GM21390 (cell line): ENCODE data around the gene ALKBH7.
"Not testable (repeated sequence)": the region's sequence is repeated elsewhere in the genome, so short reads cannot be mapped to it uniquely, and the experiment has no call there.

Experiments
- ATAC-seq: cut with Tn5 transposase; IDR thresholded peaks from one replicate; pipeline ENCODE4 v1.9.1; 2021; ENCODE audit not compliant: unreplicated experiment

The ALKBH7 gene

DNA sequence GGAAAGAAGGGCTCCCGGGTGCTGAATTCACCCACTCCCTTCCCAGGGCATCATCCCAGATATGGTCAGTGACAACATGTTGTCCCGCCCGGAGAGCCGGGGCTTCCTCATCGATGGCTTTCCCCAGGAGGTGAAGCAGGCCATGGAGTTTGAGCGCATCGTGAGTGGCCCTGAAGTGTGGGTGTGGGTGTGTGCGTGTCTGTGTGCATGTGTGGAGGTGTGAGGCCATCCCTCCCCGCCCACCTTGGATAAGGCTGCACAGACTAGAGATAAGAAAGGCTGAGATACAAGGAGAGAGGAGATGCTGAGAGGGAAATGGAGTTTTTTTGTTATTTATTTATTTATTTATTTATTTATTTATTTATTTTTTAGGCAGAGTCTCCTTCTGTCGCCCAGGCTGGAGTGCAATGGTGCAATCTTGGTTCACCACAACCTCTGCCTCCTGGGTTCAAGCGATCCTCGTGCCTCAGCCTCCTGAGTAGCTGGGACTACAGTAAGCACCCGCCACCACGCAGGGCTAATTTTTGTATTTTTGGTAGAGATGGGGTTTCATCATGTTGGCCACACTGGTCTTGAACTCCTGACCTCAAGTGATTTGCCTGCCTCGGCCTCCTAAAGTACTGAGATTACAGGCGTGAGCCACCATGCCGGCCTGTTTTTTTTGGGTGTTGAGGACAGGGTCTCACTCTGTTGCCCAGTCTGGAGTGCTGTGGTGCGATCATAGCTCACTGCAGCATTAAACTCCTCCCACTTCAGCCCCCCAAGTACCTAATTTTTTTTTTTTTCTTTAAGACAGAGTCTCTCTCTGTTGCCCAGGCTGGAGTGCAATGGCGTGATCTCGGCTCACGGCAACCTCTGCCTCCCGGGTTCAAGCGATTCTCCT lies 27.7 kb downstream of the ALKBH7 start:
- not testable (repeated sequence) for ATAC-seq

DNA sequence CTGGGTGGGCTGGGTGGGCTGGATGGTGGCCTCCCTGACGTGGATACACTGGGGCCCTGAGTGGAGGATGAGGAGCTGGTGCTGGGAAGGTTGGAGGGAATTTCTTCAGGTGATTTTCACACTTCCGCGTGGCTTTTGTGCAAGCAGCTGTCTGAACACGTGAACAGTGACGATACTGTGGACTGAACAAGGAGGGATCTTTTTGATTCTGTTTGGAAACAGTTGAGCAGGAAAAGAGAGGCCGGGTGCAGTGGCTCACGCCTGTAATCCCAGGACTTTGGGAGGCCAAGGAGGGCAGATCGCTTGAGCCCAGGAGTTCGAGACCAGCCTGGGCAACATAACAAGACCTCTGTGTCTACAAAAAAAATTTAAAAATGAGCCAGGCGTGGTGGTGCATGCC lies 29.5 kb downstream of the ALKBH7 start:
- no peak for ATAC-seq

DNA sequence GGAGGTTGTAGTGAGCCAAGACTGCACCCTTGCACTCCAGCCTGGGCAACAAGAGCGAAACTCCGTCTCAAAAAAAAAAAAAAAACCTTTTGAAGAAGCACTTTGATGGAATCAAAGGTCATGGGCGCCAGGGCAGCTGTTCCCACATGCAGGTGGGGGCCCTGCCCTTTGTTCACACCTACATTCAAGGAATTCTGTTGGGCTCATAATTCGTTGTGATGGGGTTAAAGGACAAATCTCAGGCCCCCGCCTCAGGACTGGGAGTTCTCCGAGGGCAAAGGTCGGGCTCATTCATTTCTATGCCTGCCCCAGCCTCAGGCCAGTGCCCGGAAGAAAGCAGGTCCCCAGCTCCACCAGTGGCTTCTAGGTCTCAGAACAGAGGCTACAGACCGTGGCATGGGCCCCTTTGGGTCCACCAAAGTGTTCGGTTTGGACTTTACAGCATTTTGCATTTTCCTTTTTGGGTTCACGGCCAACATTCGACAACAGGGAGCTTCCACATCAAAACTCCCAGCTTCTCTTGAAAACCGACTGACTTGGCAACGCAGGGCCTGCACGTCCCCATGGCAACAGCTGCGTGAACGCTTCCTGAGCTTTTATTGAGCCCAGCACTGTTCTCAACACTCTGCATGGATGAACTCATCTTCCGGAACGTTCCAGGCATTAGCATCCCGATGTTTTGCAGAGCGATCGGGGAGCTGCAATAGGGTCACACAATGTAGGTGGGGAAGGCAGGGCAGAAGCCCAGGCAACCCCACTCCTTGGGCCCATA lies 30.4 kb downstream of the ALKBH7 start:
- no peak for ATAC-seq

DNA sequence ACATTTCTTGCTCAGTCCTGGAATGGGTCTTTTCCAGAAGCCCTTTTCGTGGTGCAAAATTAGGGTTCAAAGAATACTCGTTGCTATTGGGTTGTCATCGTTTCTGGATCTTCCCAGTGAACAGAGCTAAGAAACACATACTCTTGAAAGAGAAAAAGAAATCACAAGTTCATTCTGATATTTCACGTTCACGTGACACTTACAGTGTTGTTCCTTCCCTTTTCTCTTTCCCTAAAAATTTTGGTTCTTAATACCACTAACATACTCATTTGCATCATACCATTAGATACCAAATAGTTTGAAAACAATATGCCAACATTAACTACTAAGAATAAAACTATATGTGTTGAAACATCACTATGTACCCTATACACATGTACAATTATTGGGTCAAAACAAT lies 33.8 kb downstream of the ALKBH7 start:
- no peak for ATAC-seq

DNA sequence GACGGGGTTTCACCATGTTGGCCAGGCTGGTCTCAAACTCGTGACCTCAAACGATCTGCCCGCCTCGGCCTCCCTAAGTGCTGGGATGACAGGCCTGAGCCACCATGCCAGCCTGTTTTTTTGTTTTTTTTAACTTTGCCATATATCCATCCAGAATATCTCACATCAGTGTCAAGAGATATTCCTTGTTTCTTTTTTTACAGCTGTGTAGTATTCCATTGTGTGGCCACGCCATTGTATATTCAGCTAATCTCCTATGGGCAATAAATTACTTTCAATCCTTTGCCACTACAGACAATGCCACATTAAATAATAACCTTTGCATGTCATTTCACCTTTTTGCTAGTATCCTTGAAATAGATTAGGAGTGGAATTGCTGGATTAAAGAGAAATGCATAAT lies 36.8 kb downstream of the ALKBH7 start:
- ATAC-seq, result no peak

DNA sequence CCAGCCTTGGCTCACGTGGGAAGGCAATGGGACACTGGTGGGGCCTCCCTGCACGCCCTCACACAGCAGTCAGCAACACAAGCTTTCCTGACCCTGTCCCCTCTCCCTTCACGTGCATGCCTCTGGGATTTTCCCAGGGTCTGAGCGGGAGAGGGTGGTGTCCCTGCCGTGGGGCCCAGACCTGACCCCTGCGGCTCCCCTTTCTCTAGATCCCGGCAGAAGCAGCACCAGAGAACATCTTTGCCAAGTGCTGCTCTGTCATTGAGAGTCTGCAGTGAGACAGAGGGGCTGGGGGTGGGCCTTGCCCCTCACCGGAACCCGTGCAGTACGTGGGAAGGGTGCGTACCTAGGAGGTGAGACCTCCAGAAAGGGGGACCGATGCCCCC lies 39.5 kb downstream of the ALKBH7 start:
- no peak for ATAC-seq

DNA sequence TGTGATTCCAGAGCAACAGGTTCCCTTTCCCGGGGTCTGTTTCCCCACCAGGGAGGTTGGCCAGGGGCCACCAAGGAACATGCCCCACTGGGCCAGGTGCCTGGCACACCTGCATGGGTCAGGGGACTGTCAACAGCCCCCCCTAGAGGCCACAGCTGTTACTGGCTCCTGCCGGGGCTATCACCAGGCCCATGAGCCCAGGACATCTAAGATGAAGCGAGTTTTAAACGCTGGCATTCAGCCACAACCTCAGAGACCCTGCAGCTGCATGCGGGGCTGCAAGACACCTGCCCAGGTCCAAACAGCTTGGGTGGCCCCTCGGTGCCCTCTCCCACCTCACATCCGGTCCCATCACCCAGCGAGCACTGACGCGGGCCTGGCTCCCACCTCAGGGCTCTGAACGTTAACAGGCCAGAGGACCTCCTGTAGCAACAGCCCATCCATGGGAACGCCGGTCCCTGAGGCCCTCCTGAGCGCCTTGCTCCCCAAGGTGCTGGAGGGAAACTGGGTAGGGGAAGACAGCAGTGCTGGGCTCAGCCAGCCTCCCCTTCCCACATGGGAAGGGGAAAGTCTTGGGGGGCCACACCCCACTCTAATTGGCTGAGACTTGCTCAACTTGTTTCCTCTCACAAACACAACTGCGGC lies 40.0 kb downstream of the ALKBH7 start:
- ATAC-seq, result no peak

DNA sequence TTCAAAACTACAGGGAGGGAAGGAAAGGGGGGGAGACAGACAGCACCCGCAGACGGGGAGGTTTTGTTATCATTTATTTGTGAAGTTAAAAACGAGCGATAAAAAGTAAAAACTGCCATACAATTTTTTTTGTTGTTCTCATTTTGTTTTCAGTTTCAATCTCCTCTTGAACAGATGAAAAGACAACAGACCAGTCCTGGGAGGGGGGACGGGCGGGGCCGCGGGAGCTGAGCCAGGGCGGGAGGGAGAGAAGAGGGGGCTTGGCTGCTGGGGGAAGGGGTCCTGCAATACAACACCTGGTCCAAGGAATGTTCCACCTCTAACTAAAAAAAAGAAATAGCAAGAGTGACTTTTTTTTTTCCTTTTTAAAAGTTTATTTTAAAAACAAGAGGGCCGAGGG lies 40.7 kb downstream of the ALKBH7 start:
- no peak for ATAC-seq

DNA sequence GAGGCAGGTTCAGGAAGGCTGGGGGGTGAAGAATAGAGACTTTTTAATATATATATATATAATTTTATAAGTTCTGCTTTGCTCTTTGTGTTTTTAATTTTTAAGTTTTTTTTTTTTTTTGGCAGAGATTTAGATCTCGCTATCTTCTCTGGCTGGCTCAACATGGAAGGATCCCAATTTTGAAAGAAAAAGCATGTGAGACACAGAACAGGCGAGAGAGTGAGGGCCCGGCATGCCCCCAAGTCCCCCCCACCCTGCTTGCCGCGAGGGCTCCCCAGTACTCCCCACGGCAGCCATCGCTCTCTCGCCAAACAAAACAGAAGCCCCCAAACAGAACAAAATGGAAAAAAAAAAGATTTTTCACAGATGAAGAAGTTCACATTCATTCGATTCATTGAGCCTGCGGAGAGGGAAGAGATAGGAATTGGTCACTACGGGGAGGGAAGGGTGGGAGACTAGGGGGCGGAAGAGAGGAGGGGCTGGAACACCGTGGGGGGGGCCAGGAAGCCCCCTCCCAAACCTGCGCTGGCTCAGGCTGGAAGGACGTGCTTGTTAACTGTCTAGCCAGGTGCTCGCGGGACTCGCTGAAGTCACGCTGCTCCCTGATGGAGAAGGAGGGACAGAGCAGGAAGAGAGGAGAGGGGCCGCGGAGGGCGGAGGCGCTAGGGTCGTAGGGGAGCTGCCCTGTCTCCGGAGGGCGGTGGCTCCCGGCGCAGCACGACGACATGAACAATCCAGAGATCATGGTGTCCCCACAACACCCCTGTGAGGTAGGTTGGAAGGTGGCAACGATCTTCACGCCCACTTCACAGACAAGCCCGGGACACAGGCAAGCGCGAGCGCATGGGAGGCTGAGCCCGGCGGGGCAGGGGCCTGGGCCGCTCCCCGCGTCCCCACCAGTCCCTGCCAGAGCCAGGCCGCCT lies 41.4 kb downstream of the ALKBH7 start:
- ATAC-seq, result no peak

DNA sequence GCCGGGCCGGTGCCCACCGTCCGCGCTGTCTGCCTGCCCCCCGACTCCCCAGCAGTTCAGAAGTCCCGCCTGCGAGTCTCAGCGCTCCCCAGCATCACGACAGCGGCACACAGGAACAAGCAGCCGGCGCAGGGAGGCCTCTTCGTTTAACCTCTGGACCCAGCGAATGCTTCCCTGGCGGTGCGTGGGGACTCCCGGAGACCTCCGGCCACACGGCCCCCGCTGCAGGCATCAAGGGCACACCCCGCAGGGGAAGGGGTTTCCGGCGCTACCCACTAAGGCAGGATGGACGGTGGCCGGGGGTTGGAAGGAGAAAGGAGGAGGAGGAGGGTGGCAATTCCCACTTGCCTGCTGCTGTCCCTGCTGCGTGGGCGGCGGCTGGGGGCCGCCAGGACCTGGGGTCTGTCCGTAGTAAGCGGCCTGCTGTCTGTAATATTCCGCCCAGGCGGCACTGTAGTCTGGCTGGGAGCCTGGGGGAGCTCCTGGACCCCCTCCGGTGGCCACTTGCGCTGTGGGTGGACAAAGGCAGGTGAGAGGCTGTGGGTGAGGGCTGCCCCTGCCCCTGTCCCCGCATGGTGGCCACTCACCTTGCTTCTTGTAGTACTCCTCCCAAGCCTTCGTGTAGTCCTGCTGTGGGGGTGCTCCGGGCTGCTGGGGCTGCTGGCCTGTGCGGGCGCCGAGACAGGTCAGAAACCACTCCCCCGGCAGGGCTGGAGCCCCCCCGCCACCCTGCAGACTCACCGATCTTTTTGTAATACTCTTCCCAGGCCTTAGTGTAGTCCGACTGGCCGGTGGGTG lies 42.4 kb downstream of the ALKBH7 start:
- no peak for ATAC-seq

DNA sequence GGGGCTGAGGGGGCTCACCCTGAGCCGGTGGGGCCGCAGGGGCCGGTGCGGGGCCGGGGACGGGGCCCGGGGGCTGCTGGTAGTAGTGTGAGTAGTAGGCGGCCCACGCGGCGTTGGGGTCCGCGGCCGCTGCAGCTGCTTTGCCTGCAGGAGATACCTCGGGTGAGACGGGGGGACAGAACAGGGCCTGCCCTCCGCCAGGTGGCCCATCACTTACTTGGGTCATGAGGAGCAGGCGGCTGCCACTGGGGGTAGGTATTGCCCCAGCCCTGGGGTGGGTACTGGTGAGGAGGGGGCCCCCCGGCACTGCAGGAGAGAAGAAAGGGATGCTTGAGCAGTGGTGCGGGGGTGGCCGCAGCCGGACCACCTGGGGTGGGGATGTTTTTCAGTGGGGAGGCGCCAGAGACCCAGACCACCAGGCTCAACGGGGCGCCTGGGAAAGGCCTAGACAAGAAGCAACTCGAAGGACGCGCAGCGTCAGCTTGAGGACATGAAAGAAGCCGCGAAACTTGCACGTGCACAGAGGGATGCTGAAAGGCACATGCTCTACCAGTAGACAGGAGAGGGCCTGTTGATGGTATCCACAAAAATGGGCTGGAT lies 43.1 kb downstream of the ALKBH7 start:
- ATAC-seq, result no peak

DNA sequence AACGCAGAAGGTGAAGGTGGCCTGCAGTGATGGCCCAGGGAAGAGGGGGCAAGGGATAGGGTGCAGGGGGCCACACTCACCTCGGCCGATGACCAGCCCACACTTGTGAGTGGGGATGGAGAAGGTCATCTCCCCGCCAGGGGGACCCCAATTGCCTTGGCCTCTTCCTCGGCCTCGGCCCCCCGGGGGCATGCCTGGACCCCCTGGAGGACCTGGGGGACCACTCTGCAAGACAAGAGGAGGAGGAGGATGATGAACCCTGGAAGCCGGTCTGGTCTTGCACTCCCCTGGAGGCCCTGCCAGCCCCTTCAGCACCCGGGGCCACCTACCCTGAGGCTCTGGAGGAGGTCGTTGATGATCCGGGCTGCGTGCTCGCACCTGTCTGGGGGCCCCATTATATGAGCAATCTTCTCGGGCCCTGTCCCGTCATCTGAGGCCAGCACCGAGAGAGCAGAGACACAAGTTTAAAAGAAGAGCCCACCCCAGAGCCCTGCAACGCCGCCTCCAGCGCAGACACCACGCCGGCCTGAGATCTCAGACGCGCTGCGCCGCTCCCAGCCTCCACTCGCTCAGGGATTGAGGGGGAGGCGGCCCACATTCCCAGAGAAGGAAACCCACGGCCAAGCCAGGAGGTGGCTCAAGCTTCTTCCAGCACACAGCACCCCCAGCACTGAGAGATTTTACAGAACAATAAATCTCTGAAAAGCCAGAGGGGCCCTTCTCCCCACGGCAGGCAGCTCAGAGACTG lies 44.2 kb downstream of the ALKBH7 start:
- ATAC-seq, result no peak

DNA sequence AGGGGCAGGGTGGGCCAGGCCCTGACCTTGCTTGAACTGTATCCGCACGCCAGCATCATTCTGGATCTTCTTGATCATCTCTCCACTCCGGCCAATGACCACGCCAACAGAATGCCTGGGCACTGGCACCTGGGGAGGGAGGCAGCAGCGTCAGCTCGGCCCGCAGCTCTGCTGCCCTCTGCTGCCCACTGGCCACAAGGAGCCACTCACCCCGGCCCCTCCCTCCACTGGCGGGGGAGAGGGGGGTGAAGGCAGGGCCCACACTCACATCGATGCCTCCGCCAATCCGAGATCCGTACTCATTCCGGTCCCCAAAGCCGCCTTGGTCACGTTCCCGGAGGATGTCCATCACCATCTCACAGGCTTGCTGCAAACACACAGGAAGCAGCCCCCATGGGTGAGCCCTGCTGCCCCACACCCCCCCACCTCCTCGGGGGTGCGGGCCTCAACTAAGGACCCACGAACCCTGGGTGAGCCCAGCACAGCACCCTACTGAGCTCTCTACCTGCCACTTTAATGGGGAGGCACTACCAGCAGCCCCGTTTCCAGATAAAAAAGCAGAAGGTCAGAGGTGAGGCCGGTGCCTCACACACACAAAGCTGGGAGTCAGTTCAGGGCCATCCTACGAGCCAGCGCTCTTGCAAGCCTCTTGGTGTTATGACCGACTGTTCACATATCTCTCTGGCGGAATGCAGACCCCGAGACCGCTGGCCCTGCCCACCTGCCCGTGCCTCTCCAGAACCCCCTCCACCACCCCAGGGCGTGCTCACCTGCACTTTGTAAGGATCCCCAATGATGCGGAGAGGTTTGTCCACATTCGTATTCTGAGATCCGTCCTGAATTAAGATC lies 45.3 kb downstream of the ALKBH7 start:
- ATAC-seq, result no peak

DNA sequence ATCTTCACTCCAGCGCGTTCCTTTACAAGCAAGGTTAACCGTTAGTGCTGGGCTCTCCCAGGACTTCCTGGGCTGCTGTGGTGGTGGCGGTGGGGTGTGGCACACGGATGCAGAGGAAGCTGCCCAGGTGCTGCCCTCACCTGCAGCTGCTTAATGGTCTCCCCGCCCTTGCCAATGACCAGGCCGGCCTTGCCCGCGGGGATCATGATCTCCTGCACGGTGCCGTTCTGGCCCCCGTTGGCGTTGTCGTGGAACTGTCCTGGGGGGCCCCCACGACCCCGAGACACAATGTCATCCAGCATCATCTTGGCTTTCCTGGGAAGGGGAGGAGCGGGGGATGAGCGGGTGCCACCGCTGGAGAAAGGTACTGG lies 46.0 kb downstream of the ALKBH7 start:
- ATAC-seq, result no peak

DNA sequence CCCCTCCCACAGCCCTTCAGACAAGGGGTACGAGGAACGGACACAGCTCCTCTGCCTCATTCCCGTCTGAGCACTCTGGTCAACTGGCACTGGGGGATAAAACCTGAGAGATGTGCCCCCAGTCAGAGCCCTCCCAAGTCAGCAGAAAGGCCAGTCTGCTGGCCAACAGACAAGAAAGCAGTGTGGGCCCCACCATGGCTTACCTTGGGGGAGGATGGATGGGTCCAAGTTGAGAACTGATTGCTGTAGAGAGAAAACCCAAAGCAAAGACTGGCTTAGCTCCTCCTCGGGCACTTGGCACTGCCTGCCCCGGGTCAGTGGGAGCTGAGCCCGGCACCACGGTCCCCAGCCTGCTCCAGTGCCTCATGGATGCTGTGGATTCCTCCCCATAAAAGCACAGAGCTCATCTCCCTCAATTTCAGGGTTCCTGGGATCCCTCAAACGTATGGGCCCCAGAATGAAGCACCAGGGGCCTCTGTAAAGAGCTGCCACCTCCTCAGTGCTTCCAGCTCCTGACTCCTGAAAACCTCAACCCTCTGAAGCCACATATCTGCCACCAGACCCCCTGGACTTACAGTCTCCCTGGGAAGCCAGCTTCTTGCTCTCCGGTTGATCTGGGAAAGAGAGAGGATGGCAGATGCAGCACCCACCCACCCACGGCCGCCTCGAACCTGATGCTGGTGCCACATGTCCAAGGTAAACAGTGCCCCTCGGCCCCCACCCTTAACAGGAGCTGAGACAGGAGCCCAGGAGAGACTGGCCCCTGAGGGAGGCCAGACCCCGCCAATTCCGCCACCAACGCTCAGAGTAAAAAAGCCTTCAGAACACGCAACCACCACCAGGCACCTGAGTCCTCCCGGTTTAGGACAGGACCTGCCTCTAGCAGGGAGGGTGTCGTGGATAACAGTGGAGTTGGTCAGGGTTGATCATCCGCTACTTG lies 48.8 kb downstream of the ALKBH7 start:
- no peak for ATAC-seq

DNA sequence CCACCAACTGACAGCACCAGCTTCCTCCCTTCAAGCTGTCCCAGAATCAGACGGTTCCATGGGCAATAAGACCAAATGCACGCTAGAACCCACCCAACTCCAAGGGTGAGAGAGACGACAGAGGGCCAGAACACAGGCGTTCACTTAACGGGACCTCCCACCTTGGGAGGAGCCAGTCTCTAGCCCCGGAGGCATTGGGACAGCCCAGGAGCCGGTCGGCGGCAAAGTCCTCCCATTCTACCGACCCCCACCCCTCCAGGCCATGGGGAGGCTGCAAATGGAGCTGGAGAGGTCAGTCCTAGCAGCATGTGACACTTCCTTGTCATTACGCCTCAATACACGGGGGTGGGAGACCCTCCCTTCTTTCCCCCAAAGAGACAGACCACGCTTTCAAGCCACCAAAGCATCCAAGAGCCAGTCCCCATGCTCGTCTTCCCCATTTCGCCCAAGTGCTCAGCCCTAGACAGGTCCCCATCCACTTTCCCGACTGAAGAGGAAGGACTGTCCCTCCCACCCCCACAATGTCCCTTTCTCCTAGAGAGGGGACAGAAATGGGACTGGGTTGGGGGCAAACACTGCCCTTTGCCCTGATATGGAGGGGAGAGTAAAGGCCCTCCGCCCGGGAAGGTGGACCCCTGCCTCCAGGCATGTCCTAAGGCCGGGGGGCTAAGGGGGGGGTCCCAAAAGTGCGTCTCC lies 51.1 kb downstream of the ALKBH7 start:
- ATAC-seq, result no peak
